Measurements from ENCODE around the gene CALM1. TPM values are rescaled to one million over a fixed set of nuclear protein-coding genes. Genes with fewer than 3 reads are reported as not detected.

CALM1 gene
- total and polyA plus RNA-seq, 7 donors = 404 to 889 (median 722) TPM

GRCh38 chr14:90421001-90421631, 24.3 kb downstream of the CALM1 start:
- peak; percentile 46 for DNase-seq
- Histone ChIP-seq H3K27me3 (no peaks in the 10 kb centered on the region), H3K9me3 (no peaks in the 10 kb centered on the region), H3K4me1 (peaks cover 0 to 11% (median 8%) of the 10 kb centered on the region in 4 donors), H3K4me3 (no peak overlapping the region), H3K27ac (no peak overlapping the region), H3K36me3 (no peaks in the 10 kb centered on the region)
- 91 to 93% methylated on average over 7 of the region's 7 CpGs for WGBS, 2 donors
- TF ChIP-seq POLR2AphosphoS5 (IDR thresholded peaks at IDR 0.05) (no peak), CTCF (IDR thresholded peaks at IDR 0.05) (no peak), POLR2A (IDR thresholded peaks at IDR 0.05) (no peak)
- intact Hi-C loops (cut with DNase I) = no loop called here

GRCh38 chr14:90421632-90422020, 24.8 kb downstream of the CALM1 start:
- Histone ChIP-seq H3K9me3 (no peaks in the 10 kb centered on the region), H3K4me1 (peaks cover 0 to 11% (median 8%) of the 10 kb centered on the region in 4 donors), H3K27ac (no peak overlapping the region), H3K4me3 (no peak overlapping the region), H3K27me3 (no peaks in the 10 kb centered on the region), H3K36me3 (no peaks in the 10 kb centered on the region)
- peak; percentile 27 for DNase-seq
- intact Hi-C loops (cut with DNase I) = no loop called here
- TF ChIP-seq CTCF (IDR thresholded peaks at IDR 0.05) (no peak), POLR2A (IDR thresholded peaks at IDR 0.05) (no peak), POLR2AphosphoS5 (IDR thresholded peaks at IDR 0.05) (no peak), EP300 (IDR thresholded peaks at IDR 0.05) (no peak)
- WGBS, 2 donors = 91 to 96% methylated on average over 3 of the region's 3 CpGs

- intact Hi-C loops (cut with DNase I) = no loop called here
- Histone ChIP-seq H3K4me3 (no peak overlapping the region), H3K36me3 (no peaks in the 10 kb centered on the region), H3K4me1 (peaks cover 0 to 17% (median 8%) of the 10 kb centered on the region in 4 donors), H3K27me3 (no peaks in the 10 kb centered on the region), H3K9me3 (no peaks in the 10 kb centered on the region), H3K27ac (no peak overlapping the region)
- TF ChIP-seq POLR2AphosphoS5 (IDR thresholded peaks at IDR 0.05) = no peak
- TF ChIP-seq CTCF (IDR thresholded peaks at IDR 0.05) = no peak
- TF ChIP-seq POLR2A (IDR thresholded peaks at IDR 0.05) = no peak
- peak; percentile 60 for DNase-seq
- 94% methylated on average over 13 of the region's 13 CpGs for WGBS, 2 donors
These were observed 26.3 kb downstream of the CALM1 start for GRCh38 chr14:90423166-90423565.

- Histone ChIP-seq H3K4me3 (no peak overlapping the region), H3K27ac (no peak overlapping the region), H3K27me3 (no peaks in the 10 kb centered on the region), H3K9me3 (no peaks in the 10 kb centered on the region), H3K36me3 (no peaks in the 10 kb centered on the region), H3K4me1 (peaks cover 0 to 11% (median 3%) of the 10 kb centered on the region in 4 donors)
- intact Hi-C loops (cut with DNase I) = no loop called here
- no peak for DNase-seq
- TF ChIP-seq CTCF (IDR thresholded peaks at IDR 0.05) = no peak
- no peak for TF ChIP-seq EP300 (IDR thresholded peaks at IDR 0.05)
- no peak for TF ChIP-seq POLR2AphosphoS5 (IDR thresholded peaks at IDR 0.05)
- no peak for TF ChIP-seq POLR2A (IDR thresholded peaks at IDR 0.05)
- WGBS, 2 donors = 92 to 94% methylated on average over 6 of the region's 6 CpGs
These were observed 27.2 kb downstream of the CALM1 start for GRCh38 chr14:90424075-90424474.
